ENCODE measurements around the gene DDX49. TPM values are rescaled to one million over a fixed set of nuclear protein-coding genes. Genes with fewer than 3 reads are reported as not detected.
A peak's percentile ranks its signal among the peaks of the same experiment; 100 is the strongest.

The DDX49 gene
- 22.4 TPM for total RNA-seq
- long read RNA-seq, transcript DDX49-201 (13 exons, 1,830 nt) = major isoform, 33 of 37 reads
- long read RNA-seq, partial matches to known transcripts = 1 of 37 reads
- long read RNA-seq, other reads (novel, unspliced or antisense) = 3 of 37 reads

DNA sequence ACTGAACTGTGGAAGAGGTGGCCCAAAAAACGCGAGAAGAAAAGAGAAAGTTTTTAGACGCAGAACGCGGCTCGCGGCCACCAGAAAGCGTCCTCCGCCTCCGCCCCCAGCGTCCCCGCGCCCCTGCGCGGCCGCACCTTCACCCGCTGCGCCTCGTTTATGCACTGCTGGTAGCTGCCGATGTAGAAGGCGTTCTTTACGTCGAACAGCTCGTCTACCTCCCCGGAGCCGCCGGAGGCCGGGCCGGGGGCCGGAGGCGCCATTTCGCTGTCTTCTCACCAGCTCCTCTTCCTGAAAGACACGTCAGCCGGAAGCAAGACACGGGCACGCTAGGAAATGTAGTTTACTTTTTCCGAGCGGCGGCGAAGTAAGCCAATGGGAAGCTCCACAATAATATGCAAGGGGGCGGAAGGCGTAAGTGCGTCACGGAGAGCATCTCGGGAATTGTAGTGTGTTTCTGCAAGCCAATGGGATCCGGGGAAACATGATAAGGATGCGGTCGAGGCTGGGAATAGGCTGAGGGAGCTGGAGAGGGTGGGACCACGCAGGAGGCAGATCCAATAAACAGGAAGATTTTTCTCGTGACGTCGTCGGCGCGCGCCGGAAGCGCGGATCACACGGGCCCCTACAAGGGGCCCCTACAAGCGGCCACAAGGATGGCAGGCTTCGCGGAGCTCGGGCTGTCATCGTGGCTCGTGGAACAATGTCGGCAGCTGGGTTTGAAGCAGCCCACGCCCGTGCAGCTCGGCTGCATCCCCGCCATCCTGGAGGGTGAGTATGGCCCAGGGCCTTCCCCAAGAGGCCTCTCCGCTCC lies at the start of gene DDX49, which contains the start of gene COPE:
TSS of gene DDX49 (plus strand) at position 630 of the 814 bp plus-strand sequence. CDS start at position 657, 27 bp downstream.
TSS of gene COPE (minus strand) at position 302 of the 814 bp plus-strand sequence. CDS start at position 263, 39 bp downstream.
- peak; percentile 98 for DNase-seq
- H3K9me3 ChIP-seq (replicated peaks) = no peaks in the 10 kb centered on the region
- H3K4me3 ChIP-seq = peak within 1 kb of the TSS; percentile 94
- peak within 1 kb of the TSS; percentile 96 for H3K27ac ChIP-seq (replicated peaks)
- intact Hi-C loops (cut with micrococcal nuclease) = no loop called here
- peaks cover 43% of the 10 kb centered on the region for H3K36me3 ChIP-seq
- peaks cover 51% of the 10 kb centered on the region for H3K4me1 ChIP-seq
- no peak for TF ChIP-seq CTCF (IDR thresholded peaks at IDR 0.05; ENCODE audit: borderline replicate concordance)
- no peaks in the 10 kb centered on the region for H3K27me3 ChIP-seq (ENCODE audit: low read depth)

- Histone ChIP-seq H3K4me1 (peaks cover 25% of the 10 kb centered on the region), H3K4me3 (peak overlapping the region; percentile 19), H3K27ac (replicated peaks) (no peak overlapping the region), H3K36me3 (peaks cover 28% of the 10 kb centered on the region), H3K9me3 (replicated peaks) (no peaks in the 10 kb centered on the region), H3K27me3 (ENCODE audit: low read depth) (peaks cover 48% of the 10 kb centered on the region)
- no peak for DNase-seq
- intact Hi-C loops (cut with micrococcal nuclease) = no loop called here
- no peak for TF ChIP-seq CTCF (IDR thresholded peaks at IDR 0.05; ENCODE audit: borderline replicate concordance)
Measured at GRCh38 chr19:18869781-18870530, 49.6 kb upstream of the DDX49 start.

DNA sequence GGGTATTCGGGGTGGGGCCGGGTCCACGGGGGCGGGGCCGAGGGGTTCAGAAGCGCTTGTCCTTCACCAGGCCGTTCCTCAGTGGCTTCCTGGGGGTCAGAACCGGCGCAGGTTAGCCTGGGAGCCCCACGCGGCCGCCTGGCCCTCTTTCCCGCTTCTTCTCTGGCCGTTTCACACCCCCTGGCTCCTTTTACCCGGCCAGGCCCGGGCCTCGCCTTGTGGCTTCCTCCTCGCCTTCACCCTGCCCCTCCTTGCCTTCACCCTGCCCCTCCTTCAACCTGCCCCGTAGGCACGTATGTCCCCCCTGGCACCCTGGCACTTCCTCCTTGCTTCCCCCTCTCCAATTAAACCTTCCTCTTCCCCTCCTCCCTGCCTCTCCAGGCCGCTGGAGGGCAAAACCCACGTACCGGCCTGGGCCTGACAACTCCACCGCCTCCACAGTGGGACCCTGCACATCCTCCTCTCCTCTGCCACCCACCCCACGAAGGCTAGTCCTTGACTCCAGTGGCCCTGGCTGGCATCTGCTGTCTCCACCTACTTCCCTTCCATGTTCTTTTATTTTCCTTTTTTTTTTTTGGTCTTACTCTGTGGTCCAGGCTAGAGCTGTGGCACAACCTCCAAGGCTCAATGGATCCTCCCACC lies 48.9 kb upstream of the DDX49 start:
- DNase-seq = no peak
- no peak for TF ChIP-seq CTCF (IDR thresholded peaks at IDR 0.05; ENCODE audit: borderline replicate concordance)
- peak overlapping the region; percentile 19 for H3K4me3 ChIP-seq
- H3K4me1 ChIP-seq = peaks cover 25% of the 10 kb centered on the region
- intact Hi-C loops (cut with micrococcal nuclease) = no loop called here
- peaks cover 21% of the 10 kb centered on the region for H3K36me3 ChIP-seq
- H3K9me3 ChIP-seq (replicated peaks) = no peaks in the 10 kb centered on the region
- H3K27ac ChIP-seq (replicated peaks) = no peak overlapping the region
- peaks cover 48% of the 10 kb centered on the region for H3K27me3 ChIP-seq (ENCODE audit: low read depth)

DNA sequence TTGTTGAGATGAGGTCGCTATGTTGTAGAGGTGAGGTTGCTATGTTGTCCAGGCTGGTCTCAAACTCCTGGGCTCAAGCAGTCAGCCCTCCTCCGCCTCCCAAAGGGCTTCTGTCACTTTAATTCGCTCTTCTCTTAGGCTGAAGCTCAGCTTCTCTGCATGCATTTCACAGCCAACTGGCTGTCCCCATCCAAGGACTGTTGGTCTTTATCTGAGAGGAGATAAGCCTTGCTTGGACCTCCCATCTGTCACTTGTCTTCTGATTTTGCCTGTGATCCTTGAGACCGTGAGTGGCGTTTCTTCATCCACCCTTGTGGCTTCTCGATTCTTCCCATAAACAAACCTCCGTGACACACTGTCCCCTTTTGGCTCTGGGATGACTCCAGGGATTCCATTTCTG lies 48.0 kb upstream of the DDX49 start:
- no peak for DNase-seq
- Histone ChIP-seq H3K27ac (replicated peaks) (no peak overlapping the region), H3K4me1 (peaks cover 25% of the 10 kb centered on the region), H3K4me3 (no peak overlapping the region), H3K9me3 (replicated peaks) (peaks cover under 1% of the 10 kb centered on the region), H3K27me3 (ENCODE audit: low read depth) (peaks cover 48% of the 10 kb centered on the region), H3K36me3 (peaks cover 13% of the 10 kb centered on the region)
- no peak for TF ChIP-seq CTCF (IDR thresholded peaks at IDR 0.05; ENCODE audit: borderline replicate concordance)
- intact Hi-C loops (cut with micrococcal nuclease) = no loop called here

GRCh38 chr19:18875726-18876125 lies 43.8 kb upstream of the DDX49 start:
- H3K9me3 ChIP-seq (replicated peaks) = peaks cover 6% of the 10 kb centered on the region
- TF ChIP-seq CTCF (IDR thresholded peaks at IDR 0.05; ENCODE audit: borderline replicate concordance) = no peak
- peaks cover 31% of the 10 kb centered on the region for H3K27me3 ChIP-seq (ENCODE audit: low read depth)
- H3K27ac ChIP-seq (replicated peaks) = no peak overlapping the region
- H3K4me3 ChIP-seq = no peak overlapping the region
- no peaks in the 10 kb centered on the region for H3K36me3 ChIP-seq
- peaks cover under 1% of the 10 kb centered on the region for H3K4me1 ChIP-seq
- no peak for DNase-seq
- intact Hi-C loops (cut with micrococcal nuclease) = no loop called here
